ENCODE measurements around the gene LCE1A.

The LCE1A gene

DNA sequence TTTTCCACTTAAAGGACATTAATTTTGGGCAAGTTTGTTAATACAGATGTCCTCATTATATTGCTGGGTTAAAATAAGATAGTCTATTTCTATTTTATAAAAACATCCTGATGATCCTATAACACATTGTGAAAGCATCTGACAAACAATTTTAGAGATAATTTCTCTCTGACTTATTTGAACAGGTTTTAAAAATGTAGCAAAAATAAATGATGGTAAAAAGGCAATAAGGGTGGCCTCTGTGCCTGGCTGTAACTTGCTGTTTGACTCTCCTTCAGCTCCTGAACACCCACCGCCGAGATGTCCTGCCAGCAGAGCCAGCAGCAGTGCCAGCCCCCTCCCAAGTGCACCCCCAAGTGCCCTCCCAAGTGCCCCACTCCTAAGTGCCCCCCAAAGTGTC, at the start of gene LCE1A:
LCE1A (plus strand) TSS at position 301 of the 400 bp plus-strand sequence; CDS start at position 301, 0 bp downstream.
- no peak within 1 kb of the TSS for H3K9ac ChIP-seq (ENCODE audit: low read length)
- H3K4me1 ChIP-seq (ENCODE audit: control insufficient read depth, insufficient read depth, low read length) = no peaks in the 10 kb centered on the region
- no peaks in the 10 kb centered on the region for H3K27me3 ChIP-seq (ENCODE audit: control insufficient read depth, insufficient read depth, low read length)
- no peaks in the 10 kb centered on the region for H3K9me3 ChIP-seq (ENCODE audit: control insufficient read depth, low read length)
- H3K36me3 ChIP-seq (ENCODE audit: control insufficient read depth, insufficient read depth, low read length) = no peaks in the 10 kb centered on the region
- H3K4me3 ChIP-seq (ENCODE audit: low read length) = no peak within 1 kb of the TSS

DNA sequence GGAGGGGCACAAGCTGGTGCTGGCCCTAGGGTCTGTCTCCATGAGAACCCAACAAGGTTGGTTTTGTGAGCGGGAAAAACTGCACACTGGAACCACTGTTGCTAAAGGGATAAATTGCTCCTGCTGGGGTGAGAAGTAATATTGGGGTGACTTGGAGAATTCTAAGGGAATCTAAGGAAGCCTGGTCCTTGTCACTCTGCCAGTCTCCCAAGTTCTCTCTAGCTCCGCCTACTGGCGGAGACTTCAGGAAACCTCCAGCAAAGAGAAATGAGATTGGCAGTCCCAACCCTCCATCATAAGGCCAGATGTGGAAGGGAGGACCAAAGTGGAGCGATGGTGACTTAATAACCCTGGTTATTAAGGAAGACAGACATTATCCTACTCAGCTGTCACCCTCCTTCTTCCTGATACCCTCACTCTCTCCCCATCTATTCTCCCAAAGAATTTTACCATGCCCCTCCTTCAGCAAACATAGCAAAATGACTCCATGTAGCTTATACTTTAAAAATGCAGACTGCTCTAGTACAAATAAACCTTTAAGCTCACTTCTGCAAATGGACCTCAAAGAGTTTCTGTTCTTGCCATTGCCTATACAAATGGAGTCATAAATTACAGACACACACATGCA, 49.6 kb upstream of the LCE1A start:
- Histone ChIP-seq H3K27me3 (ENCODE audit: control insufficient read depth, insufficient read depth, low read length) (no peaks in the 10 kb centered on the region), H3K36me3 (ENCODE audit: control insufficient read depth, insufficient read depth, low read length) (no peaks in the 10 kb centered on the region), H3K4me1 (ENCODE audit: control insufficient read depth, insufficient read depth, low read length) (no peaks in the 10 kb centered on the region), H3K4me3 (ENCODE audit: low read length) (no peak overlapping the region), H3K9me3 (ENCODE audit: control insufficient read depth, low read length) (no peaks in the 10 kb centered on the region), H3K9ac (ENCODE audit: low read length) (no peak overlapping the region)

- Histone ChIP-seq H3K4me3 (ENCODE audit: low read length) (no peak overlapping the region), H3K27me3 (ENCODE audit: control insufficient read depth, insufficient read depth, low read length) (no peaks in the 10 kb centered on the region), H3K9ac (ENCODE audit: low read length) (no peak overlapping the region), H3K4me1 (ENCODE audit: control insufficient read depth, insufficient read depth, low read length) (peaks cover 3% of the 10 kb centered on the region), H3K36me3 (ENCODE audit: control insufficient read depth, insufficient read depth, low read length) (no peaks in the 10 kb centered on the region), H3K9me3 (ENCODE audit: control insufficient read depth, low read length) (no peaks in the 10 kb centered on the region)
Observed at GRCh38 chr1:152783095-152783494, 44.2 kb upstream of the LCE1A start.

- Histone ChIP-seq H3K9me3 (ENCODE audit: control insufficient read depth, low read length) (no peaks in the 10 kb centered on the region), H3K36me3 (ENCODE audit: control insufficient read depth, insufficient read depth, low read length) (no peaks in the 10 kb centered on the region), H3K27me3 (ENCODE audit: control insufficient read depth, insufficient read depth, low read length) (no peaks in the 10 kb centered on the region), H3K9ac (ENCODE audit: low read length) (no peak within 1 kb of the TSS), H3K4me3 (ENCODE audit: low read length) (no peak within 1 kb of the TSS), H3K4me1 (ENCODE audit: control insufficient read depth, insufficient read depth, low read length) (peaks cover 3% of the 10 kb centered on the region)
Observed at GRCh38 chr1:152786077-152786476, 41.2 kb upstream of the LCE1A start, which contains the start of gene LCE1E. TSS of gene LCE1E (plus strand) at chr1:152786257. CDS start at chr1:152787300, 1,043 bp downstream.

GRCh38 chr1:152795686-152796085, 31.6 kb upstream of the LCE1A start:
- H3K4me3 ChIP-seq (ENCODE audit: low read length) = no peak overlapping the region
- no peaks in the 10 kb centered on the region for H3K27me3 ChIP-seq (ENCODE audit: control insufficient read depth, insufficient read depth, low read length)
- no peaks in the 10 kb centered on the region for H3K4me1 ChIP-seq (ENCODE audit: control insufficient read depth, insufficient read depth, low read length)
- H3K9ac ChIP-seq (ENCODE audit: low read length) = no peak overlapping the region
- H3K36me3 ChIP-seq (ENCODE audit: control insufficient read depth, insufficient read depth, low read length) = no peaks in the 10 kb centered on the region
- no peaks in the 10 kb centered on the region for H3K9me3 ChIP-seq (ENCODE audit: control insufficient read depth, low read length)

DNA sequence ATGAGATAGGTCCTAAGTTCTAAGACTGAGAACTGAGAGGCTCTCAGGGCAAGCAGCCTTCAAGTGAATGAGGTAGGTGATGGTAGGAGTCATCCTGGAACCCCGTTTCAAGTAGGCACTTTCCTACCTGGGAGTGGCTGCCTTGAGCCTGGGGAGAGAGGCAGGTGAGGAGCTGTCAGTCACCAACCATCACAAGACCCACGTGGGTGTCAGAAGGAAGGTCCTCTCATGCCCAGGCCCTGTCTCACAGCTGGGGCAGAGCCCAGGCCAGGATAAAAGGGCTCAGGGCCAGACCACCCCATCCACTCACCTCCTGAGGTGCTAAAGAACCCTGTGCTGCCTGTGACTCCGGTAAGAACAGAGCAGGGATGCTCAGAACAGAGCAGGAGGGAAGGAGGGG, 30.9 kb upstream of the LCE1A start, which contains the start of gene LCE1D:
LCE1D (plus strand) TSS at position 301 of the 400 bp plus-strand sequence. CDS start 1,074 bp downstream, outside the sequence.
- Histone ChIP-seq H3K4me3 (ENCODE audit: low read length) (no peak within 1 kb of the TSS), H3K36me3 (ENCODE audit: control insufficient read depth, insufficient read depth, low read length) (no peaks in the 10 kb centered on the region), H3K4me1 (ENCODE audit: control insufficient read depth, insufficient read depth, low read length) (no peaks in the 10 kb centered on the region)

GRCh38 chr1:152801333-152801732, 25.9 kb upstream of the LCE1A start:
- Histone ChIP-seq H3K4me1 (ENCODE audit: control insufficient read depth, insufficient read depth, low read length) (no peaks in the 10 kb centered on the region), H3K9me3 (ENCODE audit: control insufficient read depth, low read length) (no peaks in the 10 kb centered on the region), H3K9ac (ENCODE audit: low read length) (no peak overlapping the region), H3K27me3 (ENCODE audit: control insufficient read depth, insufficient read depth, low read length) (no peaks in the 10 kb centered on the region), H3K36me3 (ENCODE audit: control insufficient read depth, insufficient read depth, low read length) (no peaks in the 10 kb centered on the region), H3K4me3 (ENCODE audit: low read length) (no peak overlapping the region)

More for the DNA sequence above, 30.9 kb upstream of the LCE1A start, which contains the start of gene LCE1D:
- Histone ChIP-seq H3K9me3 (ENCODE audit: control insufficient read depth, low read length) (no peaks in the 10 kb centered on the region), H3K27me3 (ENCODE audit: control insufficient read depth, insufficient read depth, low read length) (no peaks in the 10 kb centered on the region), H3K9ac (ENCODE audit: low read length) (no peak within 1 kb of the TSS)

- H3K9ac ChIP-seq (ENCODE audit: low read length) = no peak within 1 kb of the TSS
- H3K36me3 ChIP-seq (ENCODE audit: control insufficient read depth, insufficient read depth, low read length) = no peaks in the 10 kb centered on the region
- H3K4me3 ChIP-seq (ENCODE audit: low read length) = no peak within 1 kb of the TSS
- no peaks in the 10 kb centered on the region for H3K4me1 ChIP-seq (ENCODE audit: control insufficient read depth, insufficient read depth, low read length)
- H3K9me3 ChIP-seq (ENCODE audit: control insufficient read depth, low read length) = no peaks in the 10 kb centered on the region
- H3K27me3 ChIP-seq (ENCODE audit: control insufficient read depth, insufficient read depth, low read length) = no peaks in the 10 kb centered on the region
Observed at GRCh38 chr1:152806576-152806975, 20.7 kb upstream of the LCE1A start, which contains the start of gene LCE1C. TSS of gene LCE1C (minus strand) at chr1:152806651. CDS start at chr1:152805478, 1,173 bp downstream.

GRCh38 chr1:152811050-152811449, 16.2 kb upstream of the LCE1A start:
- H3K9me3 ChIP-seq (ENCODE audit: control insufficient read depth, low read length) = no peaks in the 10 kb centered on the region
- H3K27me3 ChIP-seq (ENCODE audit: control insufficient read depth, insufficient read depth, low read length) = no peaks in the 10 kb centered on the region
- no peak overlapping the region for H3K9ac ChIP-seq (ENCODE audit: low read length)
- H3K36me3 ChIP-seq (ENCODE audit: control insufficient read depth, insufficient read depth, low read length) = no peaks in the 10 kb centered on the region
- no peak overlapping the region for H3K4me3 ChIP-seq (ENCODE audit: low read length)
- H3K4me1 ChIP-seq (ENCODE audit: control insufficient read depth, insufficient read depth, low read length) = no peaks in the 10 kb centered on the region

- Histone ChIP-seq H3K27me3 (ENCODE audit: control insufficient read depth, insufficient read depth, low read length) (no peaks in the 10 kb centered on the region), H3K4me3 (ENCODE audit: low read length) (no peak within 1 kb of the TSS)
Observed at GRCh38 chr1:152811671-152812070, 15.6 kb upstream of the LCE1A start, which contains the start of gene LCE1B. TSS of gene LCE1B (plus strand) at chr1:152811971. CDS start at chr1:152812447, 476 bp downstream.

DNA sequence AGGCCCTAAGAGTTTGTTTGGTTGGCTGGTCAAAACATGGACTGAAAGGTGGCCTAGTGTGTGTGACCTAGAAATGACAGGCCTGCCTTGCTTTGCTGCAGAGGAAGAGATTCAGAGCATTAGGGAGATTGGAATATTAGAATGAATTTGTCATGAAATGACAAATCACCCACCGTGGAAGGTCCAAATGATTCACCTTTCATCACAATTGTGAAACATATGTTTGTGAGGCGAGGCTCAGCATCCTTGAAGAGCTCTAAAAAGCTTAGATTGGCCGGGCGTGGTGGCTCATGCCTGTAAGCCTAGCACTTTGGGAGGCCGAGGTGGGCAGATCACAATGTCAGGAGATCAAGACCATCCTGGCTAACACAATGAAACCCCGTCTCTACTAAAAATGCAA, 10.0 kb upstream of the LCE1A start:
- Histone ChIP-seq H3K4me1 (ENCODE audit: control insufficient read depth, insufficient read depth, low read length) (no peaks in the 10 kb centered on the region), H3K4me3 (ENCODE audit: low read length) (no peak overlapping the region), H3K27me3 (ENCODE audit: control insufficient read depth, insufficient read depth, low read length) (no peaks in the 10 kb centered on the region), H3K9me3 (ENCODE audit: control insufficient read depth, low read length) (no peaks in the 10 kb centered on the region), H3K9ac (ENCODE audit: low read length) (no peak overlapping the region), H3K36me3 (ENCODE audit: control insufficient read depth, insufficient read depth, low read length) (no peaks in the 10 kb centered on the region)

More at GRCh38 chr1:152811671-152812070, 15.6 kb upstream of the LCE1A start, which contains the start of gene LCE1B:
- H3K9ac ChIP-seq (ENCODE audit: low read length) = no peak within 1 kb of the TSS
- H3K9me3 ChIP-seq (ENCODE audit: control insufficient read depth, low read length) = no peaks in the 10 kb centered on the region
- H3K4me1 ChIP-seq (ENCODE audit: control insufficient read depth, insufficient read depth, low read length) = no peaks in the 10 kb centered on the region
- H3K36me3 ChIP-seq (ENCODE audit: control insufficient read depth, insufficient read depth, low read length) = no peaks in the 10 kb centered on the region

DNA sequence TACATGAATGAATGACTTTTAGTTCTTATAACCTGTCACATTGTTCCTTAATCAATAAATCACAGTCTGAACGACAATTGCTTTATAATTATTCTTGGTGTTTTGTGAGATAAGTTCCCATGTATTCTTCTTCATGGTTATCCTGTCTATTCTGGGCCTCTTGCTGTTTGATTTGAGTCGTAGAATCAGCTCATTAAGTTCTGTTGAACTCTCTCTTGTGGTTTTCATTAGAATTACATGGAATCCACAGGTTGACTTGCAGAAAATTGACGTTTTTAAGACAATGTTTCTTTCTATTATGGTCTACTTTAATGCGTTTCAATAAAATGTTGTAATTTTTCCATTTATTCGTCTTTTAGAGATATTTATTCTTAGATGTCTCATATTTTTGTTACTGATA, 4.0 kb upstream of the LCE1A start:
- H3K9me3 ChIP-seq (ENCODE audit: control insufficient read depth, low read length) = no peaks in the 10 kb centered on the region
- H3K4me3 ChIP-seq (ENCODE audit: low read length) = no peak overlapping the region
- no peaks in the 10 kb centered on the region for H3K36me3 ChIP-seq (ENCODE audit: control insufficient read depth, insufficient read depth, low read length)
- no peak overlapping the region for H3K9ac ChIP-seq (ENCODE audit: low read length)
- no peaks in the 10 kb centered on the region for H3K27me3 ChIP-seq (ENCODE audit: control insufficient read depth, insufficient read depth, low read length)
- no peaks in the 10 kb centered on the region for H3K4me1 ChIP-seq (ENCODE audit: control insufficient read depth, insufficient read depth, low read length)
